Mesenchymal stem cell (in vitro differentiated cells and primary cell): ENCODE results near the gene HSPA1B.
A peak's percentile ranks its signal among the peaks of the same experiment; 100 is the strongest.
"Not testable (repeated sequence)": the region's sequence is repeated elsewhere in the genome, so short reads cannot be mapped to it uniquely, and the experiment has no call there.

ENCODE experiments used
- DNase-seq: peaks from one replicate; pipeline ENCODE4 v3.0.0-alpha.2; 2013
- H2AFZ ChIP-seq: one replicate; pipeline ENCODE4 v1.6.1; 2013; ENCODE audit warnings: low read depth, mild to moderate bottlenecking, control low read depth, inconsistent platforms, low read length, moderate library complexity
- H2AK5ac ChIP-seq: 2 replicates; pipeline ENCODE4 v1.6.1; 2013; ENCODE audit warnings: low read length, moderate library complexity, mild to moderate bottlenecking, inconsistent platforms; ENCODE audit not compliant: severe bottlenecking
- H2BK120ac ChIP-seq: one replicate; pipeline ENCODE4 v1.6.1; 2013; ENCODE audit warnings: low read depth, mild to moderate bottlenecking, inconsistent platforms, low read length, moderate library complexity
- H2BK12ac ChIP-seq, 2 experiments: one replicate each; pipeline ENCODE4 v1.6.1; 2013; ENCODE audit warnings: inconsistent platforms in 2 of 2, low read length in 2 of 2, mild to moderate bottlenecking in 2 of 2, moderate library complexity in 2 of 2, control low read depth in 1 of 2
- H2BK15ac ChIP-seq: one replicate; pipeline ENCODE4 v1.6.1; 2013; ENCODE audit warnings: mild to moderate bottlenecking, low read depth, inconsistent platforms; ENCODE audit not compliant: poor library complexity, severe bottlenecking
- H2BK5ac ChIP-seq: 2 replicates; pipeline ENCODE4 v1.6.1; 2013; ENCODE audit warnings: low read depth, mild to moderate bottlenecking, low read length, control low read depth, inconsistent platforms; ENCODE audit not compliant: poor library complexity, severe bottlenecking
- H3K14ac ChIP-seq, 2 experiments: one replicate each; pipeline ENCODE4 v1.6.1; 2013; ENCODE audit warnings: inconsistent platforms in 2 of 2, low read length in 2 of 2, control low read depth in 1 of 2, mild to moderate bottlenecking in 1 of 2, moderate library complexity in 1 of 2
- H3K18ac ChIP-seq, 2 experiments: one replicate each; pipeline ENCODE4 v1.6.1; 2013; ENCODE audit warnings: inconsistent platforms in 2 of 2, low read length in 2 of 2, control low read depth in 1 of 2, low read depth in 1 of 2, mild to moderate bottlenecking in 1 of 2
- H3K23ac ChIP-seq, 2 experiments: one replicate each; pipeline ENCODE4 v1.6.1; 2013; ENCODE audit warnings: inconsistent platforms in 2 of 2, low read length in 2 of 2, mild to moderate bottlenecking in 2 of 2, moderate library complexity in 2 of 2, control low read depth in 1 of 2
- H3K27ac ChIP-seq: 2 replicates; pipeline ENCODE4 v1.5.1; 2013; ENCODE audit warnings: mild to moderate bottlenecking, moderate library complexity, low read length, control low read depth, inconsistent platforms; ENCODE audit not compliant: poor library complexity, severe bottlenecking
- H3K27me3 ChIP-seq, 2 experiments: 2 replicates each; pipeline versions ENCODE4 v1.6.1 to v1.7.0; 2013; ENCODE audit warnings: low read length in 2 of 2, mild to moderate bottlenecking in 2 of 2, moderate library complexity in 2 of 2, control low read depth in 1 of 2, inconsistent platforms in 1 of 2; ENCODE audit not compliant: control insufficient read depth in 1 of 2, insufficient read depth in 1 of 2
- H3K36me3 ChIP-seq, 2 experiments: 2 replicates each; pipeline versions ENCODE4 v1.6.1 to v1.7.0; 2013; ENCODE audit warnings: low read length in 2 of 2, control low read depth in 1 of 2, inconsistent platforms in 1 of 2, low read depth in 1 of 2, mild to moderate bottlenecking in 1 of 2; ENCODE audit not compliant: insufficient read depth in 2 of 2, control insufficient read depth in 1 of 2
- H3K4ac ChIP-seq, 2 experiments: one replicate each; pipeline ENCODE4 v1.6.1; 2013; ENCODE audit warnings: inconsistent platforms in 2 of 2, low read length in 2 of 2, mild to moderate bottlenecking in 2 of 2, moderate library complexity in 2 of 2, control low read depth in 1 of 2, low read depth in 1 of 2
- H3K4me1 ChIP-seq: 2 replicates; pipeline ENCODE4 v1.6.1; 2013; ENCODE audit warnings: low read depth, low read length, control low read depth; ENCODE audit not compliant: control insufficient read depth, insufficient read depth
- H3K4me2 ChIP-seq: 2 replicates; pipeline ENCODE4 v1.6.1; 2013; ENCODE audit warnings: low read length, mild to moderate bottlenecking, inconsistent platforms; ENCODE audit not compliant: poor library complexity, severe bottlenecking
- H3K4me3 ChIP-seq, 2 experiments: 2 replicates each; pipeline versions ENCODE4 v1.5.1 to v1.7.0; 2013; ENCODE audit warnings: low read length in 2 of 2, mild to moderate bottlenecking in 2 of 2, control low read depth in 1 of 2, low read depth in 1 of 2; ENCODE audit not compliant: insufficient read depth in 1 of 2
- H3K79me1 ChIP-seq: replicated peaks from 2 replicates; pipeline ENCODE4 v1.6.1; 2013; ENCODE audit warnings: mild to moderate bottlenecking, control low read depth, low read length, inconsistent platforms; ENCODE audit not compliant: poor library complexity, severe bottlenecking
- H3K9ac ChIP-seq: 2 replicates; pipeline ENCODE4 v1.7.0; 2013; ENCODE audit warnings: mild to moderate bottlenecking, low read length, moderate library complexity
- H3K9me3 ChIP-seq: 2 replicates; pipeline ENCODE4 v1.7.0; 2013; ENCODE audit warnings: mild to moderate bottlenecking, low read length; ENCODE audit not compliant: control insufficient read depth
- H4K8ac ChIP-seq: one replicate; pipeline ENCODE4 v1.6.1; 2013; ENCODE audit warnings: inconsistent platforms, mild to moderate bottlenecking, low read length, moderate library complexity
- H4K91ac ChIP-seq: one replicate; pipeline ENCODE4 v1.6.1; 2013; ENCODE audit warnings: mild to moderate bottlenecking, low read length, inconsistent platforms
- WGBS: methylation state at CpG from one replicate; pipeline ENCODE4 v1.1.7; 2013; ENCODE audit warnings: mixed read lengths; 5-methylcytosine and 5-hydroxymethylcytosine counted together

HSPA1B gene

GRCh38 chr6:31864818-31865204, 37.3 kb downstream of the HSPA1B start:
- H3K4ac ChIP-seq = peak overlapping the region in 1 of 2 experiments; percentile 7
- WGBS = 90% methylated on average over 5 of the region's 8 CpGs
- H3K4me2 ChIP-seq = no peak overlapping the region
- H3K23ac ChIP-seq = no peak overlapping the region
- no peak overlapping the region for H2BK12ac ChIP-seq
- no peak for DNase-seq
- no peak overlapping the region for H2BK15ac ChIP-seq
- H3K79me1 ChIP-seq = peaks cover 23% of the 10 kb centered on the region
- peaks cover 13% of the 10 kb centered on the region for H3K4me1 ChIP-seq
- H2BK5ac ChIP-seq = no peak overlapping the region
- peaks cover 15 to 16% of the 10 kb centered on the region in 2 experiments for H3K36me3 ChIP-seq
- H4K91ac ChIP-seq = no peak overlapping the region
- no peak overlapping the region for H2AK5ac ChIP-seq
- H3K9ac ChIP-seq = peak overlapping the region; percentile 87
- H3K27ac ChIP-seq = no peak overlapping the region
- no peak overlapping the region for H3K18ac ChIP-seq
- peaks cover 0 to 12% of the 10 kb centered on the region in 2 experiments for H3K27me3 ChIP-seq
- H2AFZ ChIP-seq = no peak overlapping the region
- no peak overlapping the region for H3K4me3 ChIP-seq
- no peak overlapping the region for H3K14ac ChIP-seq
- no peaks in the 10 kb centered on the region for H3K9me3 ChIP-seq
- no peak overlapping the region for H2BK120ac ChIP-seq
- no peak overlapping the region for H4K8ac ChIP-seq

GRCh38 chr6:31865205-31866118, 37.9 kb downstream of the HSPA1B start:
- H3K79me1 ChIP-seq = peaks cover 18% of the 10 kb centered on the region
- no peak overlapping the region for H3K14ac ChIP-seq
- no peak overlapping the region for H3K9ac ChIP-seq
- H3K4ac ChIP-seq = no peak overlapping the region
- no peak overlapping the region for H3K4me2 ChIP-seq
- H2BK12ac ChIP-seq = no peak overlapping the region
- H2AFZ ChIP-seq = no peak overlapping the region
- WGBS = 88% methylated on average over 21 of the region's 21 CpGs
- no peak overlapping the region for H3K18ac ChIP-seq
- H3K4me3 ChIP-seq = no peak overlapping the region
- no peak overlapping the region for H4K8ac ChIP-seq
- peaks cover 0 to 18% of the 10 kb centered on the region in 2 experiments for H3K27me3 ChIP-seq
- H3K27ac ChIP-seq = no peak overlapping the region
- peaks cover 8 to 10% of the 10 kb centered on the region in 2 experiments for H3K36me3 ChIP-seq
- H4K91ac ChIP-seq = no peak overlapping the region
- no peak overlapping the region for H2BK5ac ChIP-seq
- H2BK120ac ChIP-seq = no peak overlapping the region
- H2AK5ac ChIP-seq = no peak overlapping the region
- H3K9me3 ChIP-seq = no peaks in the 10 kb centered on the region
- H3K4me1 ChIP-seq = peaks cover 15% of the 10 kb centered on the region
- no peak for DNase-seq
- no peak overlapping the region for H2BK15ac ChIP-seq
- H3K23ac ChIP-seq = no peak overlapping the region

GRCh38 chr6:31868658-31868971, 41.1 kb downstream of the HSPA1B start:
- H2BK5ac ChIP-seq = not testable (repeated sequence)
- WGBS = 100% methylated on average over 1 of the region's 1 CpG

GRCh38 chr6:31869343-31869742, 41.8 kb downstream of the HSPA1B start:
- Histone ChIP-seq H4K8ac (no peak overlapping the region), H2BK5ac (no peak overlapping the region), H3K23ac (peak overlapping the region in 1 of 2 experiments; percentile 80), H3K36me3 (no peaks in the 10 kb centered on the region), H3K9ac (no peak overlapping the region), H2BK120ac (no peak overlapping the region), H3K27me3 (peaks cover 0 to 23% of the 10 kb centered on the region in 2 experiments), H2BK15ac (no peak overlapping the region), H4K91ac (no peak overlapping the region), H3K14ac (no peak overlapping the region), H3K4me3 (no peak overlapping the region), H2BK12ac (peak overlapping the region in 1 of 2 experiments; percentile 40), H3K4me2 (no peak overlapping the region), H3K9me3 (no peaks in the 10 kb centered on the region), H3K18ac (no peak overlapping the region), H3K4me1 (peaks cover 17% of the 10 kb centered on the region), H2AFZ (no peak overlapping the region), H3K4ac (no peak overlapping the region), H2AK5ac (no peak overlapping the region), H3K79me1 (no peaks in the 10 kb centered on the region), H3K27ac (no peak overlapping the region)
- 85% methylated on average over 7 of the region's 8 CpGs for WGBS
- DNase-seq = no peak

More at GRCh38 chr6:31868658-31868971, 41.1 kb downstream of the HSPA1B start:
- not testable (repeated sequence) for H4K91ac ChIP-seq, H3K4me3 ChIP-seq, H2BK120ac ChIP-seq, H3K4ac ChIP-seq, H2BK15ac ChIP-seq, DNase-seq, H3K27ac ChIP-seq, H3K14ac ChIP-seq, H3K9me3 ChIP-seq, H2AFZ ChIP-seq, H2BK12ac ChIP-seq, H3K23ac ChIP-seq, H3K9ac ChIP-seq, H3K36me3 ChIP-seq, H3K79me1 ChIP-seq, H3K18ac ChIP-seq, H2AK5ac ChIP-seq, H3K4me2 ChIP-seq, H4K8ac ChIP-seq
- H3K4me1 ChIP-seq = peaks cover 17% of the 10 kb centered on the region
- H3K27me3 ChIP-seq = peaks cover 0 to 23% of the 10 kb centered on the region in 2 experiments
